Adrenal gland (tissue), 5 donors: ENCODE measurements around the gene ANXA8.
"Not testable (repeated sequence)": the region's sequence is repeated elsewhere in the genome, so short reads cannot be mapped to it uniquely, and the experiment has no call there.

Experiments
- POLR2A ChIP-seq, 2 donors: fragments of 450-650 bp; IDR thresholded peaks; one replicate each; pipeline ENCODE4 v1.6.1; 2017; ENCODE audit warnings: antibody characterized with exemption in 2 of 2, mild to moderate bottlenecking in 2 of 2, moderate library complexity in 1 of 2
- TF ChIP-seq, protein P1 (sequence below), 6 experiments: fragments of 450-650 bp in 4 of 6; fragments of 200-600 bp in 2 of 6; sonication (generic) in 1 of 6; IDR thresholded peaks; 1 replicate in 5 of 6; 2 replicates in 1 of 6; pipeline versions ENCODE4 v1.5.1 to v1.8.0; 2016 to 2021; ENCODE audit warnings: antibody characterized with exemption in 6 of 6, mild to moderate bottlenecking in 2 of 6, moderate library complexity in 1 of 6
- donor health status: DM: no; HTN: no; CAD: no.

DNA sequence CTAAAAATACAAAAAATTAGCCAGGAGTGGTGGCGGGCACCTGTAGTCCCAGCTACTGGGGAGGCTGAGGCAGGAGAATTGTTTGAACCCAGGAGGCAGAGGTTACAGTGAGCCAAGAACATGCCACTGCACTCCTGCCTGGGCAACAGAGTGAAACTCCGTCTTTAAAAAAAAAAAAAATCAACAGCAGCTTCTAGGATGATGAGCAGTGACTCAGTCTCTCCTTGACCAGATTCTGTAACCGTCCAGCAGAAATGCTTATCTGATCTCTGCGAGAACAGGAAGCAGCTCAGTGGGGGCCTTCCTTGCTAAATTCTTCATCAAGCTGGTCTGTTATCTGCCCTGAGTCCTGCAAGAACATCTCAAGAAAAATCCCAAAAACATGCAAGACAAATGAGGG is 2.0 kb upstream of the ANXA8 start:
- TF ChIP-seq, protein P1, sequence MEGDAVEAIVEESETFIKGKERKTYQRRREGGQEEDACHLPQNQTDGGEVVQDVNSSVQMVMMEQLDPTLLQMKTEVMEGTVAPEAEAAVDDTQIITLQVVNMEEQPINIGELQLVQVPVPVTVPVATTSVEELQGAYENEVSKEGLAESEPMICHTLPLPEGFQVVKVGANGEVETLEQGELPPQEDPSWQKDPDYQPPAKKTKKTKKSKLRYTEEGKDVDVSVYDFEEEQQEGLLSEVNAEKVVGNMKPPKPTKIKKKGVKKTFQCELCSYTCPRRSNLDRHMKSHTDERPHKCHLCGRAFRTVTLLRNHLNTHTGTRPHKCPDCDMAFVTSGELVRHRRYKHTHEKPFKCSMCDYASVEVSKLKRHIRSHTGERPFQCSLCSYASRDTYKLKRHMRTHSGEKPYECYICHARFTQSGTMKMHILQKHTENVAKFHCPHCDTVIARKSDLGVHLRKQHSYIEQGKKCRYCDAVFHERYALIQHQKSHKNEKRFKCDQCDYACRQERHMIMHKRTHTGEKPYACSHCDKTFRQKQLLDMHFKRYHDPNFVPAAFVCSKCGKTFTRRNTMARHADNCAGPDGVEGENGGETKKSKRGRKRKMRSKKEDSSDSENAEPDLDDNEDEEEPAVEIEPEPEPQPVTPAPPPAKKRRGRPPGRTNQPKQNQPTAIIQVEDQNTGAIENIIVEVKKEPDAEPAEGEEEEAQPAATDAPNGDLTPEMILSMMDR (IDR thresholded peaks at IDR 0.05) = not testable (repeated sequence)
- TF ChIP-seq POLR2A (IDR thresholded peaks at IDR 0.05) = not testable (repeated sequence)
